NOMO-1 (cell line): ENCODE data around the gene PPP4R1.
"Not testable (repeated sequence)": the region's sequence is repeated elsewhere in the genome, so short reads cannot be mapped to it uniquely, and the experiment has no call there.

Experiments
- DNase-seq, 2 experiments: peaks; one replicate each; lab custom pipeline; 2025; ENCODE audit not compliant: unreplicated experiment in 2 of 2; lab: John Stamatoyannopoulos, UW

PPP4R1 gene, protein sequence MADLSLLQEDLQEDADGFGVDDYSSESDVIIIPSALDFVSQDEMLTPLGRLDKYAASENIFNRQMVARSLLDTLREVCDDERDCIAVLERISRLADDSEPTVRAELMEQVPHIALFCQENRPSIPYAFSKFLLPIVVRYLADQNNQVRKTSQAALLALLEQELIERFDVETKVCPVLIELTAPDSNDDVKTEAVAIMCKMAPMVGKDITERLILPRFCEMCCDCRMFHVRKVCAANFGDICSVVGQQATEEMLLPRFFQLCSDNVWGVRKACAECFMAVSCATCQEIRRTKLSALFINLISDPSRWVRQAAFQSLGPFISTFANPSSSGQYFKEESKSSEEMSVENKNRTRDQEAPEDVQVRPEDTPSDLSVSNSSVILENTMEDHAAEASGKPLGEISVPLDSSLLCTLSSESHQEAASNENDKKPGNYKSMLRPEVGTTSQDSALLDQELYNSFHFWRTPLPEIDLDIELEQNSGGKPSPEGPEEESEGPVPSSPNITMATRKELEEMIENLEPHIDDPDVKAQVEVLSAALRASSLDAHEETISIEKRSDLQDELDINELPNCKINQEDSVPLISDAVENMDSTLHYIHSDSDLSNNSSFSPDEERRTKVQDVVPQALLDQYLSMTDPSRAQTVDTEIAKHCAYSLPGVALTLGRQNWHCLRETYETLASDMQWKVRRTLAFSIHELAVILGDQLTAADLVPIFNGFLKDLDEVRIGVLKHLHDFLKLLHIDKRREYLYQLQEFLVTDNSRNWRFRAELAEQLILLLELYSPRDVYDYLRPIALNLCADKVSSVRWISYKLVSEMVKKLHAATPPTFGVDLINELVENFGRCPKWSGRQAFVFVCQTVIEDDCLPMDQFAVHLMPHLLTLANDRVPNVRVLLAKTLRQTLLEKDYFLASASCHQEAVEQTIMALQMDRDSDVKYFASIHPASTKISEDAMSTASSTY

GRCh38 chr18:9614401-9615279, at the start of gene PPP4R1:
TSS of gene PPP4R1 (minus strand) at chr18:9614559. CDS start at chr18:9614484, 75 bp downstream.
- peak; percentile 60 to 67 for DNase-seq

DNA sequence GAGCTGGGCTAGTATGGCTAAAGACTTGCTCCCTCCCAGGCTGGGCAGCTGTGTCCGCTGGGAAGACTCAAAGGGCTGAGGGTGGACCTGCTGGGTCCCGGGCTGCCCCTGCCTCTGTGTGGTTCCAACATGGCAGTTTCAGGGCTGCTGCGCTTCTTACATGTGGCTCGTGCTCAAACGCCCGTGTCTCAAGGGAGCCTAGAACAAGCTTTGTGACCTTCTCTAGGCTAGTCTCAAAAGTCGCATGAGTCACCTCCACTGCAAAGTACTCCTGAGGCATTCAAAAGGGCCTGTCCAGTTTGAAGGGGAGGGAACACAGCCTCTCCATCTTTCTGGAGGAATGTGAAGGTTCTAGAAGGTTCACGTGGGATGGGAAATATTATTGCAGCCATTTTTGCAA, 49.0 kb upstream of the PPP4R1 start:
- DNase-seq = no peak

DNA sequence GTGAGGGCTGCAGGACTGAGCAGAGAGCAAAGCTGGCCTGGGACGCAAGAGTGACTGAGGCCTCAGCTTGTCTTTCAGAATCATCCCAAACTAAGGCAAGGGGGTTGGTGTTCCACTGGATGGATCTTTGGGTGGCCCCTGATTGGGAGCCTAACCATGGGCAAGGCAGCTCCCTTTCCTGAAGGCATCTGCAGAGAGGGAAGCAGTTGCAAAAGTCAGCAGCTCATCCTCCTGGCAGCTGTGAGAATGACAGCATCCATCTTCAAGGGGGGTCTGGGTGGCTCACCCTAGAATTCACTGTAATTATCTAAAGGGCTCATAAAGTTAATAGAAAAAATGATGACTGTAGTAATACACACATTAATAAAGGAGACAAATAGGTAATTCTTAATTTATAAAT, 47.2 kb upstream of the PPP4R1 start:
- no peak for DNase-seq

DNA sequence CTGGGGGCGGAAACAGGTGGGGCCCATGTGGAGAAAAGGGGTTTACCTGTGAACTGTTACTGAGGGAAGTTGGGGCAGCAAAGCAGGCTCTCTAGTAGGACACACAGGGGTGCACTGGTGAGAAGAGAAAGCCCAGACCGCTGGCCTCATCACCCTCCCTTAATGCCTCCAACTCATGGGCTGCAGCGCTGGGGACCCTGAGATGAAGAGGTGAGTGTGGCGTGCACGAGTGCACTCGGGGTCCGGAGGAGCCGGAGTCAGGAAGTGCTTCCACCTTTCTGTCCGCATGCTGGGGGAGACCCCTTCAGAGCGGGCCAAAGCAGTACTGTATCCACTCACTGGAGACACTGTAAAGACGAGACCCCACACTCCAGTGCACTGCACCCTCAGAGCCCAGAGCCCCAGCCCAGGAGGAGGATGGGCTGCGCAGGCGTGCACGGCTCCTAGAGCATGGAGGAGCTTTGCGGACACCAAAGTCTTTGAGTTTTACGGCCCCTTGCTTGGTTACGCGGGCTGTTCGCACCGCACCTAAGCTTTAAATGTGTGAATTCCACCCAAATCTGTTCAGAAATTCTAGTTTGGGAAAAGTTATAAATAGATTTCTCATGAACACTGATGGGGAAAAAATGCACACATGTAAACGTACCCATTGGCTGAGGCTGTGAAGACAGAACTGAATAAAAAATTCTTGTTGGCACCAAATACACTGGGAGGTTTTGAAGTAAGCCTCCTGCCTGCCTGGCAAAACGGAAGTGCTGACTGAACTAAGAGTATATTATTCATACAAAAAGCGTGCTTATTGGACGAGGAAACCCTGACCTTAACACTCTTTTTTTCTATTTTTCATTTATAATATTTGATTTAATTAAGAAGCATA, 45.4 kb upstream of the PPP4R1 start:
- no peak for DNase-seq

- no peak for DNase-seq
Measured at GRCh38 chr18:9658087-9658641, 43.8 kb upstream of the PPP4R1 start.

DNA sequence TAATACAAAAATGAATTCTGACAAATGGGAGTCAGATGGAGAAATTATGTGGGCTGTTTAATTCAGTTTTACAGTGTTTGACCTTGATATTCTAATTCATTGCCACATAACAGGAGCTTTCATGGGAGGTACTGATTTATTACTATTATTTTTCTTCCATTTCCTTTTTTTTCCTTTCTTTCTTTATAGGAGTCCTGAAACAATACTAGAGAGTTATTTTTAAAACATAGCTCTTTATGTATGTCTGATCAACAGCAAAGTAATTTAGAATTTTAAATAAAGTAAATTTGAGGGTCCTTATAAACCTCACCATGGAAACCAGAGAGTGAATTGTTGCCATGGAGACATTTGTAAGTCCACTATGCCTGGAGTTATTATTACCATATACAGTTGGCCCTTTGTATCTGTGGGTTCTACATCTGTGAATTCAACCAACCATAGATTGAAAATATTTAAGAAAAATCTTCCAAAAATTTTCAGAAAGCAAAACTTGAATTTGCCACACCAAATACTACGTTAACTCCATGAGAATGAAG, 40.9 kb upstream of the PPP4R1 start:
- no peak for DNase-seq

- no peak for DNase-seq
Measured at GRCh38 chr18:9653390-9653789, 39.0 kb upstream of the PPP4R1 start.

DNA sequence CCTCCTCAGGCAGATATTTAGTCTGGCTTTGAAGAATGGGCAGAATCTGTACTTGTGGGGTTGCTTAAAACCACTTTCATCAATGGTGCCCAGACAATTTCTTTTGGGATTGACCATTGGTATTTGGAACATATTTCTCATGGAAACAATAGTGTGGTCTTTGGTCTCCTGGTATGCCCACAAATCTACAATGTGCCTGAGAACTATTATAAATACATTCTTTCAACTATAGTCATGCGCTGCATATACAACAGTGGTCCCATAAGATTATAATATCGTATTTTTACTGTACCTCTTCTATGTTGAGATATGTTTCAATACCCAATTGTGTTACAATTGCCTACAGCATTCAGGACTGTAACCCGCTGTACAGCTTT, 34.8 kb upstream of the PPP4R1 start:
- no peak for DNase-seq

DNA sequence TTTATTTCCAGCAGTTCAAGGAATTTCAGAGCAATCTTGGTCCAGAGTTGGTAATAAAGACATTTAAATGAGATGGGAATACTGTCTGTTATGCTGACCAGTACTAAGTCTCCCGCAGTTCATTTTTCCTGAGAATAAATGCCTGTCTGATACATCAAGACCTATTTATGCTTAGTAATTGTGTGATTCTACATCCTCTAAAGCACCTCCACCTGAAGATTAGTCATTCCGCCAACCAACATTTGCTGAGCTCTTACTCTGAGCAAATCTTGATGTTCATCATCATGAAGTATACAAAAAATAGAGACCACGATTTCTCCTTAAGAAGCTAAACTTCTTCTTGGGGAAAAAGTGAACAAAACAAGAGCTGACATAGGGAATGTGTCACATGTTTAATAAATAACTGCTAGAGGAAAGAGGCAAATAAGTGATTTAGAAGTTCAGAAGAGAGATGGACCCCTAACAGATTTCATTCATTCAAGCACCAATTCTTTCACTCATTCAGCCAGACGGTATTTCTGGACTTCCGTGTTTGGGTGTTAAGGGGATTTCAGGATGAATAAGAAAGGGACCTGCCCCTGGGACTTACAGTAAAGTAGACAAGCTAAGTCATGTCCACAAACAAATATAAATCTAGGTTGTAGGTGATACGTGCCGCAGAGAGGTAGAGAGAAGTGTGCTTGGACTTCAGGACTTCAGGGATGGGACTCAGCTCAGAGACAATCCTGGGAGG, 34.2 kb upstream of the PPP4R1 start:
- DNase-seq = no peak

GRCh38 chr18:9647496-9648323, 33.4 kb upstream of the PPP4R1 start:
- DNase-seq = peak; percentile 24 to 57

- no peak for DNase-seq
Measured at GRCh38 chr18:9643549-9643948, 29.2 kb upstream of the PPP4R1 start.

DNA sequence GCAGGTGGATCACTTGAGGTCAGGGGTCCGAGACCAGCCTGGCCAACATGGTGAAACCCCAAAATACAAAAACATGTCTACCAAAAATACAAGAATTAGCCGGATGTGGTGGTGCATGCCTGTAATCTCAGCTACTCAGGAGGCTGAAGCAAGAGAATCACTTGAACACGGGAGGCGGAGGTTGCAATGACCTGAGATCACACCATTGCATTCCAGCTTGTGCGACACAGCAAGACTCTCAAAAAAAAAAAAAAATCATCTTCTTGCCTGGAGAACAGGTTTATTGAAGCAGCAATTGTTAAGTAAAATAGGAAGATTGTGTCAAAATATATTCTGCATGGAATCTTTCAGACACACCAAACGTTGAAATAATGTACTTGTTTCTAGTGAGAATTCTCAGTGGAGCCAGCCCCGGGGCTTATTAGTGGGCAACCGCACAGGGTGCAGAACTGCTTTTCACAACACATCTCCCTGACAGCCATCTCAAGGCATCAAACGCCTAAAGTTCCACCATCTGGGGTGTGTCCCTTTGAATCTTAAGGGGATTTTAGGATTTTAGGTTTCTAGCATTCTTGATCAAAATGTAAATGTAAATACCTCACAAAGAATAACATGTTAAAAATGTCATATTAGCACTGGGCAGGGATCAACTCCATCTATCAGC, 28.6 kb upstream of the PPP4R1 start:
- DNase-seq = no peak

DNA sequence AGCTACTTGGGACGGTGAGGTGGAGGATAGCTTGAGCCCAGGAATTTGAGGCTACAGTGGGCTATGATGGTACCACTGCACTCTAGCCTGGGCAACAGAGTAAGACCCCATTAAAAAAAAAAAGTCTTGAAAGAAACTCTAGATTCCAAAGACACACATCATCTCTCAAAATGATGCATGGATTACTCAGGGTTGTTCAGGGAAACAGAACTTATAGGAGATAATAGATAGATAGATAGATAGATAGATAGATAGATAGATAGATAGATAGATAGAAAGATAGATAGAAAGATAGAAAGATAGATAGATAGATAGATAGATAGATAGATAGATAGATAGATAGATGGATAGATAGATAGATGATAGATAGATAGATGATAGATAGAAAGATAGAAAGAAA, 26.7 kb upstream of the PPP4R1 start:
- DNase-seq = not testable (repeated sequence)

DNA sequence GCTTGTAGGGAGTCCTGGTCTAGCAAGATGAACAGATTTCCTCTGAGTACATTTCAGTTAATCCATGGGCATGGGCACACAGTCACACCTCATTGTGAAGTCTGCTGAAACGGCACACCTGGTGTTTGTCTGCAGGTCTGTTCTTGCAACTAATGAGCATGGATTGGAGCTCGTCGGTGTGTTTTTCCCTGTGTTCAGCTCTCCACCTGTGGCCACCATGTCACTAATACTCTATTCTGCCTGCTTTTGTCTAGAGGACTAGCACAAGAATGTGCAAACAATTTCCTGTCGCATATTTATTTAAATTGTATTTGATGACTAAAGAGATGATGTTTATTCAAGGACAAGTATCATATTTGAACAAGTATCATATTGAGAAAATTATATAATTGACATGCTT, 24.5 kb upstream of the PPP4R1 start:
- DNase-seq = no peak

GRCh38 chr18:9637036-9637767, 22.8 kb upstream of the PPP4R1 start:
- DNase-seq = no peak

GRCh38 chr18:9634856-9635255, 20.5 kb upstream of the PPP4R1 start:
- DNase-seq = no peak
